Lower leg skin (tissue), 4 donors: ENCODE results near the gene BBS9. TPM values are rescaled to one million over a fixed set of nuclear protein-coding genes. Genes with fewer than 3 reads are reported as not detected.

Experiments
- DNase-seq, 2 donors: peaks; one replicate each; pipeline ENCODE4 v3.0.0-alpha.2; 2019; ENCODE audit warnings: low spot score in 2 of 2
- H3K4me3 ChIP-seq: fragments of 200-600 bp; sonication (generic); 2 replicates; pipeline ENCODE4 v1.5.1; 2017; ENCODE audit warnings: mild to moderate bottlenecking, low read depth; ENCODE audit not compliant: poor library complexity, severe bottlenecking
- POLR2A ChIP-seq, 2 donors: fragments of 450-650 bp; IDR thresholded peaks; one replicate each; pipeline ENCODE4 v1.6.1; 2016 to 2017; ENCODE audit warnings: antibody characterized with exemption in 2 of 2, mild to moderate bottlenecking in 1 of 2, moderate library complexity in 1 of 2
- WGBS, 2 donors: methylation state at CpG; one replicate each; pipeline ENCODE4 v1.1.5; 2018; 5-methylcytosine and 5-hydroxymethylcytosine counted together
- intact Hi-C: fragments of 100-400 bp; cut with DNase I; formaldehyde crosslinking; loops from one replicate; pipeline ENCODE4 v1.15.0; 2023; ENCODE audit warnings: low total_unique reads
- total RNA-seq, 4 donors: library from RNA; depleted of rRNA; stranded (reverse); fragments of >200 nt; gene quantifications; one replicate each; pipeline ENCODE4 v1.1.0, GENCODE V29; 2016
- TF ChIP-seq, protein P1 (sequence below), 3 donors: fragments of 450-650 bp; IDR thresholded peaks; one replicate each; pipeline ENCODE4 v1.5.1; 2016; ENCODE audit warnings: antibody characterized with exemption in 3 of 3, mild to moderate bottlenecking in 3 of 3, moderate library complexity in 2 of 3

Gene BBS9
- total RNA-seq, 4 donors from 2014 or later = 10.1 to 25.1 (median 11.2) TPM

DNA sequence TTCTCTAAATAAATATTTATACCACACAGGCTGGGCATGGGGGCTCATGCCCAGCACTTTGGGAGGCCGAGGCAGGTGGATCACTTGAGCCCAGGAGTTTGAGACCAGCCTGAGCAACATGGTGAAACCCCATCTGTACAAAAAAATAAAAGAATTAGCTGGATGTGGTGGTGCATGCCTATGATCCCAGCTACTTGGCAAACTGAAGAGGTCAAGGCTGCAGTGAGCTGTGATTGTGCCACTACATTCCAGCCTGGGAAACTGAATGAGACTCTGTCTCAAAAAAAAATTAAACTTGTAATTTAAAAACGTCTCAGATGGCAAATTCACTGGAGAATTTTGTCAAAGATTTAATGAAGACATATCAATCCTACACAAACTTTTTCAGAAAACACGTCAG is 498.4 kb downstream of the BBS9 start:
- WGBS, 2 donors = 75 to 80% methylated on average over 3 of the region's 3 CpGs
- TF ChIP-seq, protein P1, sequence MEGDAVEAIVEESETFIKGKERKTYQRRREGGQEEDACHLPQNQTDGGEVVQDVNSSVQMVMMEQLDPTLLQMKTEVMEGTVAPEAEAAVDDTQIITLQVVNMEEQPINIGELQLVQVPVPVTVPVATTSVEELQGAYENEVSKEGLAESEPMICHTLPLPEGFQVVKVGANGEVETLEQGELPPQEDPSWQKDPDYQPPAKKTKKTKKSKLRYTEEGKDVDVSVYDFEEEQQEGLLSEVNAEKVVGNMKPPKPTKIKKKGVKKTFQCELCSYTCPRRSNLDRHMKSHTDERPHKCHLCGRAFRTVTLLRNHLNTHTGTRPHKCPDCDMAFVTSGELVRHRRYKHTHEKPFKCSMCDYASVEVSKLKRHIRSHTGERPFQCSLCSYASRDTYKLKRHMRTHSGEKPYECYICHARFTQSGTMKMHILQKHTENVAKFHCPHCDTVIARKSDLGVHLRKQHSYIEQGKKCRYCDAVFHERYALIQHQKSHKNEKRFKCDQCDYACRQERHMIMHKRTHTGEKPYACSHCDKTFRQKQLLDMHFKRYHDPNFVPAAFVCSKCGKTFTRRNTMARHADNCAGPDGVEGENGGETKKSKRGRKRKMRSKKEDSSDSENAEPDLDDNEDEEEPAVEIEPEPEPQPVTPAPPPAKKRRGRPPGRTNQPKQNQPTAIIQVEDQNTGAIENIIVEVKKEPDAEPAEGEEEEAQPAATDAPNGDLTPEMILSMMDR (IDR thresholded peaks at IDR 0.05) = no peak
- TF ChIP-seq POLR2A (IDR thresholded peaks at IDR 0.05) = no peak
- no peak for DNase-seq
- intact Hi-C loops = no loop called here
- H3K4me3 ChIP-seq = no peak overlapping the region

DNA sequence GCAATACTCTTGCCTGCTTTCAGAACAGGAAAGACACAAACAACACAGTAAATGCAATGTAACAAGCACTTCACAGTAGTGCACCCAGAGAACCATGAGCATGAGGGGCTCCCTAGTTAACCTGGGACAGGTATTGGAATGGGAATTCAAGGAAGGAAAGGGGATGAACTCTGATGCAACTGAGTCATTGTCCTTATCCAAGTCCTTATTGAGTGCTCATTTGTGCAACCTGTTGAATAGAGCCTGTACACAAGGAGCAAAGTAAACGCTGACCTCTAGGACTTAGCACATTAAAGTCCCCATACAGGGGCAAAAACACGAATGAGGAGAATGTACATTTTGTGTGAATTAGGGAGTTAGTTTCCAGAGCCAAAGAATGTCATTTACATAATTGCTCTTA is 499.5 kb downstream of the BBS9 start:
- DNase-seq = no peak
- TF ChIP-seq, protein P1 (IDR thresholded peaks at IDR 0.05) = no peak
- no peak for TF ChIP-seq POLR2A (IDR thresholded peaks at IDR 0.05)
- 82 to 83% methylated on average over 2 of the region's 2 CpGs for WGBS, 2 donors
- intact Hi-C loops = no loop called here
- no peak overlapping the region for H3K4me3 ChIP-seq

DNA sequence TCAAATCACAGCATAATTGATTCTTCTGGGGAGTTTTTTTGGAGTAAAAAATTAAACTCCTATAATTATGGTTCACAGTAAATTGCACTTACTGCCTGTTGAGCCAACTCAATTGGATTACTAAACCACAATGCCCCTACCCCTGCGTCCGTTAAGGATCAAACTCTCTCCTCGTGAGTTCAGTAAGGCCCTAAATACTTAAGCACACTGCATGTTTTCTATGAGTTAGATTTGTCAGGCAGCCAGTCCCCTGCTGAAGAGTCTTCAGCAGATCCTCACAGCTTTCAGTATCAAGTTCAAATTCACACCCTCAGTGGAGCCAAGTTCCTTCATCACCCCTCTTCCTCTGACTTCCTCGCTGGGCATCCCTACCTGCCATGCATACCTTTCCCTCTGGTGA is 501.0 kb downstream of the BBS9 start:
- no peak for DNase-seq
- TF ChIP-seq, protein P1 (IDR thresholded peaks at IDR 0.05) = no peak
- TF ChIP-seq POLR2A (IDR thresholded peaks at IDR 0.05) = no peak
- WGBS, 2 donors = 87 to 96% methylated on average over 4 of the region's 4 CpGs
- no peak overlapping the region for H3K4me3 ChIP-seq
- intact Hi-C loops = no loop called here

DNA sequence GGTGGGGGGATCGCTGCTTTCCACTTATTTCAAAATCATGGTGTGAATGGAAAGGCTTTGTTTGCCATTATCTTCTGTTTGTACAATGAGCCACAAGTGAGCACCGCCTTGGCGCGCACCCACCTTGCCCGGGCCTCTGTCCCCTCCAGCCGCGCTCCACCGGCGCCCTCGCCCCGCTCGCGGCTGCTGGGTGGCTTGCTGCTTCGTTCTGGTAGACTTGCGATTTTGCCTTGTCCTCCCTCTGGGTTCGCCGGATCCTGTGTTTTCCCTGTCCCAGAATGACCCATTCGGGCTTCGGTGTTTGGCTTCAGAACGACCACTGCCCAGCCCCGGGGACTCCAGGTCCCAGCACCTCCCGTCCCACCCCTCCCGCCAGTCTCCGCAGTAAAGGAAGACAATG is 503.0 kb downstream of the BBS9 start:
- 96 to 97% methylated on average over 24 of the region's 24 CpGs for WGBS, 2 donors
- TF ChIP-seq, protein P1 (IDR thresholded peaks at IDR 0.05) = no peak
- no peak for TF ChIP-seq POLR2A (IDR thresholded peaks at IDR 0.05)
- intact Hi-C loops = no loop called here
- H3K4me3 ChIP-seq = no peak overlapping the region
- DNase-seq = no peak

DNA sequence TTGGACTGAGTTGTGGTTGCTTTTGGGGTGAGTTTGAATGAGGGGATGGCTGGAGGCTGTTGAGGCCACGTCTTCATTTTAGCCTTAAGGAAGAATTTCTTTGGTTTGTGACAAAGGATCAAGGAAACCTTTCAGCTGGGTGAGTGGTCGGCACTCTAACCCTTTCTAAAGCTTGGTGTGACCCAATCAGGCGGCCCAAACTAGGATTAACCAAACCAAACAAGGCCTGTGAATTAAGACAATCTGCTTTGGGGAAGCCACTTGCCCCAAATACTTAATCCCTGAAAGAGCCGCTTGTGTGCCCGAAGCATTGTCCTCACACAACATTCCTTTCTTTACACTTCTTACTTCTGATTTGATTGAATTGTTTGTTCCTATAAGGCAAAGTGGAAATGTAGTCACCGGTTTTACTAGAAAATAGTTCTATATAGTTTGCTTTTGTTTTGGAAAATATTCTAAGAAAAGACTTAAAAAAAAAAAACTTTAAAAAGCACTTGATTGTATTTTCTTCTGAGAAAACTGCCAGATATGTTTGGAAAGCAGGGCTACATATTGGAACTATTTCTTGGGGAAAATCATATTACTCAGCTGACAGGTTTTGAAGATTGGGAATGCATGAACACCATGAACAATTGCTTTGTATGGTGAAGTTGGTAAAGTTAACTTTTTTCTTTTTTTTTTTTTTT is 503.6 kb downstream of the BBS9 start:
- TF ChIP-seq POLR2A (IDR thresholded peaks at IDR 0.05) = no peak
- intact Hi-C loops = no loop called here
- H3K4me3 ChIP-seq = no peak overlapping the region
- DNase-seq = no peak
- WGBS, 2 donors = 91% methylated on average over 6 of the region's 6 CpGs

DNA sequence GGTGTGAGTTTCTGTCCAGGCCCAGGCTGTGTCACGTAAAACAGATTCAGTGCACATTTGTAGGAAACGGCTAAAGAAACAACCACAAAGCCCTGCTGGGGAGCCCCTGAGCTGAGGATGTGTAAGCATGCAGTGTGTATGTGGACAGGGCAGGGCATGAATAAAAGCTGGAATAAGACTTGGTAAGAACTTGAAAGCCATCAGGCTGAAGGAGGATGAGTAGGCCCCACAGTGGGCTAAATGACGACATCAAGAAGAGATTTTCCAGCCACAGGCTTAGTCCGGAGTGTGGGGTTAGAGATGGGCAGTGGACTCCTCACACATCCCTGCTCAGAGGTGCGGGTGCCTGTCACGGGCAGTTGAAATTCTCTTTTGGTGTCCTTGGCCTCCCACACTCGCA is 505.2 kb downstream of the BBS9 start:
- WGBS, 2 donors = 82 to 84% methylated on average over 7 of the region's 7 CpGs
- intact Hi-C loops = no loop called here
- no peak overlapping the region for H3K4me3 ChIP-seq
- TF ChIP-seq, protein P1 (IDR thresholded peaks at IDR 0.05) = no peak
- no peak for TF ChIP-seq POLR2A (IDR thresholded peaks at IDR 0.05)
- DNase-seq = no peak
